Mucosa of stomach (tissue), 1 donor: ENCODE data around the gene STK39.

Source experiments
- H3K27me3 ChIP-seq: one replicate; pipeline ENCODE4 v1.7.0; 2013; ENCODE audit warnings: mild to moderate bottlenecking, low read length; ENCODE audit not compliant: control insufficient read depth, insufficient read depth
- H3K36me3 ChIP-seq: one replicate; pipeline ENCODE4 v1.7.0; 2013; ENCODE audit warnings: low read length; ENCODE audit not compliant: control insufficient read depth, insufficient read depth
- H3K4me1 ChIP-seq: one replicate; pipeline ENCODE4 v1.7.0; 2013; ENCODE audit warnings: mild to moderate bottlenecking, low read length; ENCODE audit not compliant: control insufficient read depth, insufficient read depth
- H3K4me3 ChIP-seq: one replicate; pipeline ENCODE4 v1.7.0; 2013; ENCODE audit warnings: low read length
- H3K9ac ChIP-seq: one replicate; pipeline ENCODE4 v1.7.0; 2013; ENCODE audit warnings: mild to moderate bottlenecking, low read length, moderate library complexity
- H3K9me3 ChIP-seq: one replicate; pipeline ENCODE4 v1.7.0; 2013; ENCODE audit warnings: mild to moderate bottlenecking, low read length, moderate library complexity; ENCODE audit not compliant: control insufficient read depth
- donor health status: Pancreatic carcinoma.

Gene STK39

GRCh38 chr2:168255866-168256265, 8.5 kb upstream of the STK39 start:
- Histone ChIP-seq H3K9ac (no peak overlapping the region), H3K4me3 (no peak overlapping the region), H3K36me3 (no peaks in the 10 kb centered on the region), H3K4me1 (peaks cover 13% of the 10 kb centered on the region), H3K27me3 (no peaks in the 10 kb centered on the region), H3K9me3 (no peaks in the 10 kb centered on the region)

DNA sequence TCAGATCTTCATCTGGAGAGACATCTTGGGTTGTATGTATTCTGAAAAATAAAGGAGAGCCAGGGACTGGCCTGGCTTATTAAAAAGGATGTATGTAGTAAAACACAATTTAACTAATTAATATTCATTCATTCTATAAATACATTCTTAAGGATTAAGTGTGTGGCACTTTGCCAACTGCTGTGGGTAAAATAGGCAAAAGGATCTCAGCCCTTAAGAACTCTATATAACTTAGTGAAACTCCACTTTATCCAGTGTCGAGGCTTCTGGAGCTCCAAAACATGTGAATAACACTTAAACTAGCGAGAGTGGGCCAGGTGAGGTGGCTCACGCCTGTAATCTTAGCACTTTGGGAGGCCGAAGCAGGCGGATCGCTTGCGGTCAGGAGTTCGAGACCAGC, 7.7 kb upstream of the STK39 start:
- Histone ChIP-seq H3K9me3 (no peaks in the 10 kb centered on the region), H3K4me1 (peaks cover 13% of the 10 kb centered on the region), H3K4me3 (no peak overlapping the region), H3K36me3 (no peaks in the 10 kb centered on the region), H3K9ac (no peak overlapping the region), H3K27me3 (no peaks in the 10 kb centered on the region)

DNA sequence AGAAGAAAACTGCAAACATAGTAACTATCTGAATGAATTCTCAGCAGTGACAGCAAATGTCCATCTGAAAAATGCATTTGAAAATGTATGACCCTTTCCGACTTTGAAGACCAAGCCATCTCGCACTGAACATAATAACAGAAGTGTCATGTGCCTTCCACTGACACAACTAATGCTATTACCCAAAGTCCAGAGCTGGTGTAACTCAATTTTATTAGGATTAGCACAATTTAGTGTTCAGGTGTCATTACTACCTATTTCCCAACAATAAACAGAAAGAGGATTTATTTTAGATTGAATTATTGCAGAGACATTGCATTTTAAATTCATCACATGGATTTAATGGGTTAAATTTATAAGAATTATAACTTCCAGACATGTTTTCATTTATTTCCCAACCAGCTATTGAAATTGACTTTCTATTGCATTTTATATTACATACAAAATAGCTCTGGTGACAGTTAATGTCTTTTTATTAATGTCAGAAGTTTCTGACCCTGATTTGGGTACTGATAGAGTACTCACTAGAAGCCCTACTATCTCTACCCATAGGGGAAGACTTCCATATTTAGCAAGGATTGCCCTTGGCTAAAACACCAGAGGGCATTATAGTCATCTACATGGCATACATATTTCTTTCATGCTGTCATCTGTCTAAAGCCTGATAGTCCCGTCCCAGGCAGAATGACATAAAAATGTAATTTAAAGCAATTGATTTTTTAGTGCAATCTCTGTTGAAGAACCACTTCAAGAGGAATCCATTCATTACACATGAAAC, 7.0 kb upstream of the STK39 start:
- no peaks in the 10 kb centered on the region for H3K9me3 ChIP-seq
- no peaks in the 10 kb centered on the region for H3K27me3 ChIP-seq
- peaks cover 13% of the 10 kb centered on the region for H3K4me1 ChIP-seq
- no peak overlapping the region for H3K4me3 ChIP-seq
- H3K36me3 ChIP-seq, result no peaks in the 10 kb centered on the region
- H3K9ac ChIP-seq, result no peak overlapping the region

DNA sequence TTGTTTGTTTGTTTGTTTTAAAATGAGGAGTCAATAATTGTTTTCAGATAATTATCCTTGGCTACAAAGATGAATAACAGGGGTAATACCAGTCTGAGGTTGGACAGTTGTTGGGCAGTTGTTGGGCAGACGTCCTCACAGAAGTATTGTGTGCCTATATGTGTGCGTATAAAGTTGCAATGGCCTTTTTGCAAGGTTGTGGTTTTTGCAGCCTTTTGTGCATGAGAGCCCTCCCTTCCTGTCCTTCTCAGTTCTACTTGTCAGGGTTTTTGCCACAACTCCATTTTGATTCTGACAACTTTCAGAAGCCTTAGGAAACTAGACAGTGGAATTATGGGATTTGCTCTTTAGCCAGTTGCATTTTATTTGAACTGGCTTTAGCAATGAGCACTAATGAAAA, 6.0 kb upstream of the STK39 start:
- Histone ChIP-seq H3K9me3 (no peaks in the 10 kb centered on the region), H3K9ac (no peak overlapping the region), H3K27me3 (no peaks in the 10 kb centered on the region), H3K36me3 (no peaks in the 10 kb centered on the region), H3K4me3 (no peak overlapping the region), H3K4me1 (peaks cover 14% of the 10 kb centered on the region)

DNA sequence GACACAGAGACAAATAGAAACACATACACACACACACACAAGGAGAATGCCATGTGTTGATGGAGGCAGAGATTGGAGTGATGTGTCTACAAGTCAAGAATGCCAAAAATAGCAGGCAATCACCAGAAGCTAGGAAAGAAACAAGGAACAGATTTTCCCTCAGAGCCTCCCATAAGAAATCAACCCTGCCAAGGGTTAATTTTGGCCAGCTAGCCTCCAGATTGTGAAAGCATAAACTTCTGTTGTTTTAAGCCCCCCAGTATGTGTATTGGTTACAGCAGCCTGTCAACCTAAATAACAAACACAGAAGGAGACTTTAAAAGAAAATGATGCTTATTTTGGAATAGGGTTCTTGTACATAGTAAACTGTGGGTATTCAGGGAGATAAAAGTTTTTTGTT, 5.6 kb upstream of the STK39 start:
- Histone ChIP-seq H3K36me3 (no peaks in the 10 kb centered on the region), H3K9me3 (no peaks in the 10 kb centered on the region), H3K4me1 (peaks cover 18% of the 10 kb centered on the region), H3K9ac (no peak overlapping the region), H3K4me3 (no peak overlapping the region), H3K27me3 (no peaks in the 10 kb centered on the region)

DNA sequence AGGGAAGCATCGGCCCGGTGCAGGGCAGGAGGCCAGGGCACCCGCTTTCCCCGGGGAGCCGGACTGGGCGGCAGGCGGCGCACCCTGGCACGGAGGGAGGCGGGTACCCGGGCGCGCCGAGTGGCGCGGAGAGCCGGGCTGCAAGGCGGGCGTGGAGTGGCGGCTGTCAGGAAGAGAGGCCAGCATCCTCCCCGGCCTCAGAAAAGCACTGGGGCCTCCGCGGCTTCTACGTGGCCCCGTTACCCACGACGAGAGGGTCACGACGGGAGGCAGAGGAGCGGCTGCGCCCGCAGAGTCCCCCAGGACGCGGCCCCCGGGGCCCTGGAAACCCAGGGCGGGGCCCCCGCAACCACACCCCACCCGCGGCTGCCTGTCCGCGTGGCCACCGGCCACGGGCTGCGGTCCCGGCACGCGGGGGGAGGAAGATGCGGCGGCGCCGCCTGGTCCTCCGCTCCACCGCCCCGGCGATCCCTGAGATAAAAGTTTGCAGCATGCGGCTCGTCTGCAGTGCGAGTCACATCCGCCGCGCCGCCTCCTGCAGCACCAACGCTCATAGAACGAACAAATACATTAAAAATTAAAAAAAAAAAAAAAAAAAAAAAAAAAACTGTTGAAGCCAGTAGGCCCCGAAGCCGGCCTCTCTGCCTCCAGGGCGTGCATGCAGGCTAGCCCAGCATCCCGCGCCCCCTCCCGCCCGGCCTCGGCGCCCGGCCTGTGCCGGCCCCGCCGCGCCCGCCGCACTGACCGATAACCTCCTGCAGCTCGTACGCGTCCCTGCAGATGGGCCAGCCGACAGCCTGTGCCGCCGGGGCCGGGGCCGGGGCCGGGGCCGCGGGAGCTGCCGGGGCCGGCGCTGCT, 683 bp downstream of the STK39 start:
- peak overlapping the region; percentile 66 for H3K4me3 ChIP-seq
- H3K27me3 ChIP-seq, result no peaks in the 10 kb centered on the region
- peak overlapping the region; percentile 97 for H3K9ac ChIP-seq
- no peaks in the 10 kb centered on the region for H3K36me3 ChIP-seq
- peaks cover 37% of the 10 kb centered on the region for H3K4me1 ChIP-seq
- no peaks in the 10 kb centered on the region for H3K9me3 ChIP-seq

GRCh38 chr2:168246072-168246482, 1.3 kb downstream of the STK39 start:
- no peaks in the 10 kb centered on the region for H3K27me3 ChIP-seq
- no peaks in the 10 kb centered on the region for H3K9me3 ChIP-seq
- H3K36me3 ChIP-seq, result no peaks in the 10 kb centered on the region
- peak overlapping the region; percentile 97 for H3K9ac ChIP-seq
- peaks cover 43% of the 10 kb centered on the region for H3K4me1 ChIP-seq
- H3K4me3 ChIP-seq, result peak overlapping the region; percentile 66

GRCh38 chr2:168245074-168245825, 2.1 kb downstream of the STK39 start:
- Histone ChIP-seq H3K4me1 (peaks cover 50% of the 10 kb centered on the region), H3K27me3 (no peaks in the 10 kb centered on the region), H3K9me3 (no peaks in the 10 kb centered on the region), H3K9ac (peak overlapping the region; percentile 97), H3K36me3 (no peaks in the 10 kb centered on the region), H3K4me3 (peak overlapping the region; percentile 60)

- H3K27me3 ChIP-seq, result no peaks in the 10 kb centered on the region
- peaks cover 59% of the 10 kb centered on the region for H3K4me1 ChIP-seq
- H3K9me3 ChIP-seq, result no peaks in the 10 kb centered on the region
- H3K36me3 ChIP-seq, result no peaks in the 10 kb centered on the region
- peak overlapping the region; percentile 97 for H3K9ac ChIP-seq
- no peak overlapping the region for H3K4me3 ChIP-seq
Measured at GRCh38 chr2:168244318-168244717, 3.1 kb downstream of the STK39 start.

DNA sequence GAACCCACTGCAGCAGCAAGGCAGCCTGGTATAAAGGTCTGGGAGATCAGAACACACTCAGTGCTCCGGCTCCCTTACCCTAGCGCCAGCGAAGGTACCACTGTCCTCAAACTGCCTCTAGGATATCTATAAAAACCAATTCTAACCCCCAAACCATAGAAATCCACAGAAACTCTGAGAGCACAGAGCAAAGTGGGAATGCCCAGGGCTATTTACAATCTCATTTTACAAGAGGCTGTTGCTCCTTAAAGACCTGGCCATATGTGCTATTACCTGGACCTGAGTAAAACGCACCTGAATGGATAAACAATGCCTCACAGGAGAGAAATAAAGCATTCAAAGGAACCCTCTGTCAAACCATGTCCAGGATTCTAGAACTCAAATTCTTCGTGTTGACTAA, 4.3 kb downstream of the STK39 start:
- Histone ChIP-seq H3K9me3 (no peaks in the 10 kb centered on the region), H3K27me3 (no peaks in the 10 kb centered on the region), H3K36me3 (no peaks in the 10 kb centered on the region), H3K4me1 (peaks cover 62% of the 10 kb centered on the region), H3K9ac (peak overlapping the region; percentile 97), H3K4me3 (peak overlapping the region; percentile 14)

DNA sequence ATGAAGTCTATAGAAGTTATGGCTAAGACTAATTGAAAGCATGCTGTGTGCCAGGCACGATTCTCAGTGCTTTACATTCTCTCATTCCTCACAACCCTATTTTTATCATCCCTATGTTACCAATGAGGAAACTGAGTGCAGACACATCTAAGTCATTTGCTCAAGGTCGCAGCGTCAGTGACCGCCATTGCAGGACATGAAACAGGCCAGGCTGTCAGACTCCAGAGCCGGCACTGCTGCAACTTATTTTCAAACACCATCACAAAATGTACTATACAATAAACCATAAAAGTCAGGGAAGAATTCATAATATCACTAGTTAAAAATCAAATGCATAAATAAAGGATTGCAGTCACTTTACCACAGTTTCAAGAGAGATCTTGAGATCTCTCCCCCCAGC, 5.6 kb downstream of the STK39 start:
- H3K4me1 ChIP-seq, result peaks cover 64% of the 10 kb centered on the region
- no peaks in the 10 kb centered on the region for H3K27me3 ChIP-seq
- H3K36me3 ChIP-seq, result no peaks in the 10 kb centered on the region
- no peaks in the 10 kb centered on the region for H3K9me3 ChIP-seq
- H3K4me3 ChIP-seq, result no peak overlapping the region
- H3K9ac ChIP-seq, result no peak overlapping the region

DNA sequence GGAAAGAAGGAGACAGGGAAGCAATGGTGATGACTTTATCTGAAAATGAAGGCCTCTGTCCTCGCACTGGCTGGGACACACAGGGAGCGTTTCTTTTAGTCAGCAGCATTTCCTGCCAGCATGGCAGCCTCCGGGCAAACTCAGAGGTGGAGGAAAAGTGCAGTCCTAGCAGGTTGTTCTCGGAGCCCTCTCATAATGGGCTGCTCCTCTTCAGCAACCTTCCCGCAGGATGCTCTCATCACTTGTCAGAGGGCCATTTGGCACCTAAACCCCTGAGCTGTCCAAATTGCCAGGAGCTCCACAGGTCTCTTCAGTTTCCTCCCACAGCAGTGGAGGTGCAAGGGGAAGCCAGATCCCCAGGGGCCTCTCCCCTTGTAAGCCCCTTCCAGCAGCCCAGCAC, 6.2 kb downstream of the STK39 start:
- H3K4me3 ChIP-seq, result no peak overlapping the region
- peaks cover 64% of the 10 kb centered on the region for H3K4me1 ChIP-seq
- H3K9me3 ChIP-seq, result no peaks in the 10 kb centered on the region
- no peaks in the 10 kb centered on the region for H3K27me3 ChIP-seq
- no peaks in the 10 kb centered on the region for H3K36me3 ChIP-seq
- peak overlapping the region; percentile 18 for H3K9ac ChIP-seq
